H1 (cell line): Measurements from ENCODE around the gene TRPV2. TPM values are rescaled to one million over a fixed set of nuclear protein-coding genes. Genes with fewer than 3 reads are reported as not detected.

ENCODE experiments used
- CTCF ChIA-PET: fragments of 300-600 bp; sonication (Branson Sonifier 250); formaldehyde crosslinking; loops from one replicate; lab custom pipeline; 2021; ENCODE audit not compliant: partially characterized antibody; lab: Charles Lee
- POLR2A ChIA-PET: fragments of 300-600 bp; sonication (Branson Sonifier 250); formaldehyde crosslinking; loops from one replicate; lab custom pipeline; 2021; ENCODE audit warnings: inconsistent platforms; ENCODE audit not compliant: partially characterized antibody; lab: Charles Lee
- DNase-seq, 2 experiments: peaks; one replicate each; pipeline versions ENCODE4 v3.0.0 to v3.0.0-alpha.2; 2010 to 2022; ENCODE audit warnings: low spot score in 2 of 2, low read depth in 1 of 2, mixed read lengths in 1 of 2
- FAIRE-seq: peaks from 2 replicates; lab custom pipeline; 2011; peaks lifted over from hg19 to GRCh38; lab: Jason Lieb, UNC
- H2AFZ ChIP-seq: 2 replicates; pipeline ENCODE4 v1.8.1; 2012; ENCODE audit warnings: low read length, inconsistent platforms
- H2AK5ac ChIP-seq: 2 replicates; pipeline ENCODE4 v1.6.1; 2013; ENCODE audit warnings: low read depth, low read length
- H2BK120ac ChIP-seq: replicated peaks from 2 replicates; pipeline ENCODE3; 2013; ENCODE audit warnings: low read depth, low read length, inconsistent platforms
- H2BK12ac ChIP-seq: 2 replicates; pipeline ENCODE4 v1.6.1; 2013; ENCODE audit warnings: low read depth, low read length
- H2BK15ac ChIP-seq: 2 replicates; pipeline ENCODE4 v1.6.1; 2013; ENCODE audit warnings: low read length
- H2BK20ac ChIP-seq: 2 replicates; pipeline ENCODE4 v1.6.1; 2013; ENCODE audit warnings: low read length
- H2BK5ac ChIP-seq: 2 replicates; pipeline ENCODE4 v1.6.1; 2013; ENCODE audit warnings: low read depth, low read length
- H3K14ac ChIP-seq: 2 replicates; pipeline ENCODE4 v1.6.1; 2013; ENCODE audit warnings: inconsistent platforms; ENCODE audit not compliant: insufficient read length
- H3K18ac ChIP-seq: 2 replicates; pipeline ENCODE4 v1.6.1; 2013; ENCODE audit warnings: low read length; ENCODE audit errors: extremely low read depth
- H3K23ac ChIP-seq: 2 replicates; pipeline ENCODE4 v1.6.1; 2013; ENCODE audit warnings: inconsistent platforms; ENCODE audit not compliant: insufficient read length
- H3K23me2 ChIP-seq: 2 replicates; pipeline ENCODE4 v1.6.1; 2013; ENCODE audit warnings: low read depth, low read length
- H3K27ac ChIP-seq: 2 replicates; pipeline ENCODE4 v1.6.1; 2011; ENCODE audit warnings: low read depth, low read length, inconsistent platforms
- H3K27me3 ChIP-seq, 4 experiments: replicated peaks in 1 of 4; 1 replicate in 1 of 4; 2 replicates in 3 of 4; pipeline versions ENCODE4 v1.6.1 to v1.8.1; 2011 to 2013; ENCODE audit warnings: low read length in 3 of 4, mild to moderate bottlenecking in 3 of 4, inconsistent platforms in 2 of 4, mixed read lengths in 2 of 4, moderate library complexity in 1 of 4; ENCODE audit not compliant: control insufficient read depth in 3 of 4, insufficient read depth in 3 of 4; ENCODE audit errors: extremely low read depth in 1 of 4
- H3K36me3 ChIP-seq, 4 experiments: 2 replicates each; pipeline versions ENCODE4 v1.6.1 to v1.8.1; 2011 to 2013; ENCODE audit warnings: mild to moderate bottlenecking in 4 of 4, low read length in 3 of 4, moderate library complexity in 2 of 4, control low read depth in 1 of 4, inconsistent platforms in 1 of 4; ENCODE audit not compliant: insufficient read depth in 4 of 4, control insufficient read depth in 2 of 4
- H3K4ac ChIP-seq: replicated peaks from 2 replicates; pipeline ENCODE3; 2013; ENCODE audit warnings: low read length, low read depth, mixed read lengths, inconsistent platforms; ENCODE audit not compliant: insufficient read length
- H3K4me1 ChIP-seq, 4 experiments: replicated peaks in 1 of 4; 1 replicate in 1 of 4; 2 replicates in 3 of 4; pipeline versions ENCODE4 v1.6.1 to v1.8.1; 2011 to 2013; ENCODE audit warnings: low read length in 3 of 4, inconsistent platforms in 2 of 4, mixed read lengths in 1 of 4; ENCODE audit not compliant: insufficient read depth in 4 of 4, control insufficient read depth in 3 of 4
- H3K4me2 ChIP-seq, 2 experiments: 2 replicates each; pipeline versions ENCODE4 v1.6.1 to v1.8.1; 2011 to 2013; ENCODE audit warnings: low read depth in 2 of 2, low read length in 2 of 2, control low read depth in 1 of 2, inconsistent platforms in 1 of 2, mild to moderate bottlenecking in 1 of 2; ENCODE audit not compliant: insufficient read depth in 1 of 2
- H3K4me3 ChIP-seq, 4 experiments: fragments of 200-600, 300-600 bp in 1 of 4; sonication (generic), shearing (Covaris generic), sonication (Bioruptor Twin) in 1 of 4; 2 replicates each; pipeline versions ENCODE4 v1.5.1 to v1.8.1; 2011 to 2016; ENCODE audit warnings: low read length in 4 of 4, low read depth in 3 of 4, control low read depth in 2 of 4, inconsistent platforms in 2 of 4, mild to moderate bottlenecking in 2 of 4, mixed read lengths in 1 of 4, moderate library complexity in 1 of 4; ENCODE audit not compliant: insufficient read depth in 2 of 4; ENCODE audit errors: extremely low read depth in 1 of 4
- H3K56ac ChIP-seq: replicated peaks from 2 replicates; pipeline ENCODE3; 2013; ENCODE audit warnings: low read depth, mild to moderate bottlenecking, mixed read lengths, low read length, inconsistent platforms; ENCODE audit not compliant: insufficient read length
- H3K79me1 ChIP-seq: 2 replicates; pipeline ENCODE4 v1.6.1; 2013; ENCODE audit warnings: low read depth, low read length, control low read depth
- H3K79me2 ChIP-seq, 2 experiments: 2 replicates each; pipeline versions ENCODE4 v1.6.1 to v1.8.1; 2012 to 2013; ENCODE audit warnings: low read length in 2 of 2, mild to moderate bottlenecking in 2 of 2, inconsistent platforms in 1 of 2; ENCODE audit not compliant: insufficient read depth in 2 of 2, control insufficient read depth in 1 of 2
- H3K9ac ChIP-seq, 4 experiments: replicated peaks in 1 of 4; 1 replicate in 1 of 4; 2 replicates in 3 of 4; pipeline versions ENCODE4 v1.6.1 to v1.8.1; 2011 to 2013; ENCODE audit warnings: low read depth in 3 of 4, low read length in 3 of 4, control low read depth in 2 of 4, mild to moderate bottlenecking in 2 of 4, moderate library complexity in 2 of 4, inconsistent platforms in 1 of 4; ENCODE audit errors: extremely low read depth in 1 of 4
- H3K9me3 ChIP-seq, 2 experiments: 2 replicates each; pipeline versions ENCODE4 v1.6.1 to v1.8.1; 2012 to 2013; ENCODE audit warnings: mild to moderate bottlenecking in 2 of 2, moderate library complexity in 2 of 2, control low read depth in 1 of 2, inconsistent platforms in 1 of 2, low read depth in 1 of 2, low read length in 1 of 2, mixed read lengths in 1 of 2; ENCODE audit not compliant: insufficient read depth in 2 of 2
- H4K20me1 ChIP-seq, 2 experiments: replicated peaks in 1 of 2; 2 replicates each; pipeline versions ENCODE3 to v1.8.1; 2011 to 2013; ENCODE audit warnings: inconsistent platforms in 2 of 2, low read length in 2 of 2, mild to moderate bottlenecking in 1 of 2; ENCODE audit not compliant: insufficient read depth in 2 of 2, control insufficient read depth in 1 of 2
- H4K5ac ChIP-seq: 2 replicates; pipeline ENCODE4 v1.6.1; 2013; ENCODE audit warnings: low read length, low read depth, mixed read lengths, inconsistent platforms; ENCODE audit not compliant: insufficient read length
- H4K8ac ChIP-seq: 2 replicates; pipeline ENCODE4 v1.8.0; 2013; ENCODE audit warnings: mild to moderate bottlenecking, moderate library complexity, low read length, inconsistent platforms; ENCODE audit not compliant: insufficient read depth; ENCODE audit errors: extremely low read depth
- H4K91ac ChIP-seq: replicated peaks from 2 replicates; pipeline ENCODE3; 2013; ENCODE audit warnings: low read length, mixed read lengths, inconsistent platforms; ENCODE audit not compliant: insufficient read length
- KDM1A ChIP-seq: fragments of 200-600, 300-600 bp; sonication (generic); IDR thresholded peaks from 2 replicates; pipeline ENCODE4 v1.7.1; 2016; ENCODE audit warnings: mild to moderate bottlenecking, low read length, borderline replicate concordance
- RNF2 ChIP-seq: fragments of 200-900, 300-1000 bp; sonication (generic); IDR thresholded peaks from 2 replicates; pipeline ENCODE4 v1.7.1; 2016; ENCODE audit warnings: borderline replicate concordance, low read depth, mild to moderate bottlenecking, antibody characterized with exemption, low read length; ENCODE audit not compliant: poor library complexity, severe bottlenecking; ENCODE audit errors: missing control alignments
- WGBS, 2 experiments: shearing (Covaris generic) in 1 of 2; methylation state at CpG; one replicate each; pipeline versions ENCODE4 v1.1.6 to v1.1.7; 2013 to 2015; ENCODE audit warnings: low lambda C conversion rate in 2 of 2, mixed read lengths in 2 of 2, inconsistent platforms in 1 of 2, low coverage in 1 of 2, missing lambda C conversion rate in 1 of 2; ENCODE audit not compliant: insufficient replicate concordance in 2 of 2, insufficient coverage in 1 of 2, insufficient read length in 1 of 2; ENCODE audit errors: extremely low coverage in 1 of 2, missing lambda C conversion rate in 1 of 2; 5-methylcytosine and 5-hydroxymethylcytosine counted together
- polyA plus RNA-seq, 7 experiments: library from polyadenylated mRNA; depleted of rRNA in 3 of 7; stranded (reverse) in 5 of 7; unstranded in 2 of 7; fragments of >200 nt in 5 of 7; fragments of 200-250 nt in 2 of 7; gene quantifications; 1 replicate in 5 of 7; 2 replicates in 1 of 7; 4 replicates in 1 of 7; pipeline versions ENCODE4 v1.2.1 to v1.2.3, GENCODE V29; 2011 to 2013; ENCODE audit warnings: missing spikeins in 2 of 7, mixed read lengths in 2 of 7
- total RNA-seq: library from RNA; stranded (reverse); fragmentation: NEBNext Ultra II Directional; extraction: Animal tissue kit (Norgen Biotek cat#: 25700); gene quantifications from 2 replicates; pipeline ENCODE4 v1.2.1, GENCODE V29; 2021

TRPV2 gene
- total and polyA plus RNA-seq, 2 of the 8 experiments (the other 6 are each of a cell fraction or from before 2014, with no cell fraction given), result 1.7 to 2.1 TPM

- Histone ChIP-seq H3K18ac (no peak overlapping the region), H2BK120ac (no peak overlapping the region), H2AFZ (no peak overlapping the region), H4K91ac (no peak overlapping the region), H2BK12ac (no peak overlapping the region), H3K36me3 (no peaks in the 10 kb centered on the region), H3K14ac (no peak overlapping the region), H3K27me3 (no peaks in the 10 kb centered on the region; a peak in 1 of 7 replicates), H2BK5ac (no peak overlapping the region), H3K23ac (no peak overlapping the region), H3K4me1 (no peaks in the 10 kb centered on the region), H2BK20ac (no peak overlapping the region), H4K20me1 (no peaks in the 10 kb centered on the region), H3K56ac (no peak overlapping the region), H3K9me3 (no peaks in the 10 kb centered on the region), H3K4me2 (no peak overlapping the region), H3K27ac (no peak overlapping the region), H3K9ac (no peak overlapping the region), H3K4me3 (no peak overlapping the region), H3K23me2 (no peaks in the 10 kb centered on the region), H3K79me2 (no peaks in the 10 kb centered on the region), H3K4ac (no peak overlapping the region), H4K5ac (no peak overlapping the region), H3K79me1 (no peaks in the 10 kb centered on the region), H2AK5ac (no peak overlapping the region), H2BK15ac (no peak overlapping the region), H4K8ac (no peak overlapping the region)
- ChIA-PET POLR2A (interaction anchor here (0.6 to 6.0 kb wide), 6 partner anchors 8 to 46 kb away, joined by 3 to 75 read pairs (median 5); partner anchors contain the start of gene UBB), CTCF (interaction anchor here (1.0 to 4.6 kb wide), 9 partner anchors 10 to 94 kb away, joined by 3 to 53 read pairs (median 7); partner anchors contain the start of gene TRPV2)
- DNase-seq (no peak), FAIRE-seq (no peak)
- TF ChIP-seq KDM1A (0 out of 2 replicates have a peak, but pooled peaks have one; percentile 16), RNF2 (no peak)
- 80% methylated on average over 3 of the region's 3 CpGs; no CpG with 5 or more reads in 1 of the 2 experiments for WGBS, 2 experiments
Measured at GRCh38 chr17:16427020-16427419, 11.6 kb downstream of the TRPV2 start.
